Inferior parietal cortex (tissue), 1 donor: ENCODE data around the gene TPPP3.
A peak's percentile ranks its signal among the peaks of the same experiment; 100 is the strongest.

Source experiments
- DNase-seq: peaks from one replicate; pipeline ENCODE4 v3.0.0-alpha.2; 2016; ENCODE audit errors: extremely low spot score

The TPPP3 gene

DNA sequence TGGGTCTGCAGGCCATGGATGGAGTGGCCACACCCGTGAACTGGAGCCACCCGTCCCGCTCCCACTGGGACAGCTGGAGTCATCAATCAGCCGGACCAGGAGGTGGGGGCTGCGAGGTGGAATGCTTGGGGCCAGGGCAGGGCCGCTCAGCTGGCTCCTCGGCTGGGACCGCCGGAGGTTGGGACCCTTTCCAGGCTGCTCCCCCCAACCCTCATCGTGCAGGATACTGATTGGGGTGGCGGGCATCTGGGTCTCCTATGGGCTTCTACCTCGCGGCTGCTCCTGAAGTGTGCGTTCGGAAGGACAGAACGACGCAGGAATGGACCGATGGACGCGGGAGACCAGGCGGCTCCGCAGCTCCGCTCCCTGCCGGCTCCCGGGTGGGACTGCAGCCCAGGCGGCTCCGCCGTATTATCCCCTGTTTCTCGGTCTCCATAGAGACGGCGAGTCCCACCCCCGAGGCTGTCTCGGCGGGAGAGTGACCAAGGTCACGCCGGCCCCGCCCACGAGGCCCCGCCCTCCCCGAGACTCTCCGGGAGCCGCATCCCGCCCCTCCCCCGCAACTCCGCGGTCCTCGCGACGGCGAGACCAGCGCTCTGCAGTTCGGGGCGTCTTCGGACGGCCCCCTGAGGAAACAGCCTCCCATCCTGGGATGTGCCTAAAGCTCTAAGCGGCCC is at the start of gene TPPP3:
TPPP3 (minus strand) TSS at position 388 of the 677 bp plus-strand sequence. CDS start 2,387 bp downstream, outside the sequence.
- DNase-seq: peak; percentile 82

- DNase-seq: no peak
Observed at GRCh38 chr16:67442581-67443255, 49.4 kb upstream of the TPPP3 start.

DNA sequence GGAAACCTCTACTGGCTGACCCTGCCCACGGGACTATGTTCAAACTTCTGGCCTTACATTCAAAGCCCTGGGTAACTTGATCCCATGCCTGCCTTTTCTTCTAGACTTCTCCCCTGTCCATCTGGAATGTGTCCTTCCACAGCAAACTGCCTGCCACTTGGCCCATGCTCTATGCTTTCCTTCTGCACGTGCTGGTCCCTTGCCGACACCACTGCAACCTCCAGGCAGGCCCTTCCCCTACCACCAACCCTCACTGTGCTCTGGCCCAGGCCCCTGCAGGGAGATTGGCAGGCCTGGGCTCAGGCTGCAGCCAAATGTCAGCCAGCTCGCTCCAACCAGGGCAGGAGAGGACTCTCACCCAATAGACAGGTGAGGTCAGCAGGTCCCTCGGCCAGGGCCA is 48.6 kb upstream of the TPPP3 start:
- no peak for DNase-seq

DNA sequence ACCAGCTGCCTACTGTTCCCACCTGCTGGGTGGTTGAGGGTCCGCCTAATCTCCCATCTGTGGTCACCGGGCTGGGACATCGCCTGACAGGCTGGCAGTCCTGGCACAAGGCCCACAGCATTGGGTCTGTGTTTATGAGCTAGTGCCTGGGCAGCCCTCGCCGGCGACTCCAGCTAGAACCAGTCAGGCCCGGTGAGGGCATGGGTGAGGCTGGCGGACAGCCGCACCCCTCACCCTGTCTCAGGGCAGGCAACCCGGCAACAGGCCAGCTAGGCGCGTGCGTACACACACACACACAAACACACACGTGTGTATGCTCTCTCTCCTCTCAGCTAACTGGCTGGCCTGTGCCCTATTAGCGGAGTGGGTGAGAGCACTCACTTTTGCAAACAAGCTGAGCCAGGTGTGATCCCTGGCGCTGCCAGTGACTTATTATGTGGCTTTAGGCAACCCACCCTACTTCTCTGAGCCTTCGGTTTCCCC is 48.0 kb upstream of the TPPP3 start:
- no peak for DNase-seq

- DNase-seq: no peak
Observed at GRCh38 chr16:67438824-67439393, 45.6 kb upstream of the TPPP3 start.

DNA sequence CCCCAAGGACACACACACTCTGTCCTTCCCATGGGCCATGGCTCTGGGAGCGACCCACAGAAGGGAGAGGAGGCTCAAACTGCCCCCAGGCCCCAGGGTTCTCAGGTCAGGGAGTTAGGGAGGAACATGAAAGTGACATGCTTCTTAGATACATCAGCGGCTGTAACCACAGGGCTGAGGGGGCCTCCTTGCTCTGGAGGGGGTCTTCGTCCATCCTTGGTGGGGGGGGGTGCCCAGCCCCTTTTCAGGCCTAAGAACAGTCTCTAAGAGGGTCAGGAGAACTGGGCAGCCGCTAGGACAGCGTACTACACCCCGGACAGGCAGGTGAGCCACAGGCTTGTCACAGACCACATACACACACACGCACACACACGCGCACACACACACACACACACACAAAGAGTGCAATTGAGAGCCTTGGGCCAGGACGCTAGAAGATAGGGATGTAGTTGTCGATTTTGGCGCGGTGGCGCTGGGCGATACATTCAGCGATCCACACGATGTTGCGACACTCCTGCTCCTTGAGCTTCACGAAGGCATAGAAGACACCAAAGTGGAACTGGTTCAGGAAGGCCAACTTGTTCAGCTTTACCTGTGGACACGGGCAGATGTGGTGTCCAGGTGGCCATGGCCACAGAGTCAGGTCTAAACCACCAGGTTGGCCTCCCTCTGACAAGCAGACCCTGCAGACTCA is 44.9 kb upstream of the TPPP3 start:
- DNase-seq: no peak

DNA sequence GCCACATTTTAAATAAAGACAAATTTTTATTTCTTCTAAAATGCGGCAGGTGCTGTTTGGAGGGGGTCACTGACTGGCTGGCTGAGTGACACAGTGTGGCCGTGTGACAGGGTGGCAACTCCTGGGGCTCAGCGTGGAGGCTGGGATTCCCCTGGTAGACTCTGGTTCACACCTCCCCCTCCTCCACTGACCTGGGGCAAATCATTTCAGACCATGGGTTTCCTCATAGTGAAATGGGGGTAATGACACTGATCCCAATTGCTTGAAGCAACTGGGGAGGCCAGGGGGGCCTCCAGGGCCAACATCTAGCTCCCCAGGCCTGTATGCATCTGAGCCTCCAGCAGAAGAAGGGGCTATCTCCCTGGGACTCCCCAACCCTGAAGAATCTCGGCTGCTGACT is 44.2 kb upstream of the TPPP3 start:
- no peak for DNase-seq

- no peak for DNase-seq
Observed at GRCh38 chr16:67436640-67437193, 43.4 kb upstream of the TPPP3 start.

DNA sequence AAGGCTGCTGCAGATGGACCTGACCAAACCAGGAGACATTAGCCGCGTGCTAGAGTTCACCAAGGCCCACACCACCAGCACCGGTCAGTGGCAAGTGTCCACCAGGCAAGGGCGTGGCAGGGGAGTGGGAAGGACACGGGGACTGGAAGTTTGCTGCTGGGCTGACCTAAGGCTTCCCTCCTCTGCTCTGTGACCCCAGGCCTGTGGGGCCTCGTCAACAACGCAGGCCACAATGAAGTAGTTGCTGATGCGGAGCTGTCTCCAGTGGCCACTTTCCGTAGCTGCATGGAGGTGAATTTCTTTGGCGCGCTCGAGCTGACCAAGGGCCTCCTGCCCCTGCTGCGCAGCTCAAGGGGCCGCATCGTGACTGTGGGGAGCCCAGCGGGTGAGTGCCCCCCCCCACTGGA is 42.5 kb upstream of the TPPP3 start:
- no peak for DNase-seq

DNA sequence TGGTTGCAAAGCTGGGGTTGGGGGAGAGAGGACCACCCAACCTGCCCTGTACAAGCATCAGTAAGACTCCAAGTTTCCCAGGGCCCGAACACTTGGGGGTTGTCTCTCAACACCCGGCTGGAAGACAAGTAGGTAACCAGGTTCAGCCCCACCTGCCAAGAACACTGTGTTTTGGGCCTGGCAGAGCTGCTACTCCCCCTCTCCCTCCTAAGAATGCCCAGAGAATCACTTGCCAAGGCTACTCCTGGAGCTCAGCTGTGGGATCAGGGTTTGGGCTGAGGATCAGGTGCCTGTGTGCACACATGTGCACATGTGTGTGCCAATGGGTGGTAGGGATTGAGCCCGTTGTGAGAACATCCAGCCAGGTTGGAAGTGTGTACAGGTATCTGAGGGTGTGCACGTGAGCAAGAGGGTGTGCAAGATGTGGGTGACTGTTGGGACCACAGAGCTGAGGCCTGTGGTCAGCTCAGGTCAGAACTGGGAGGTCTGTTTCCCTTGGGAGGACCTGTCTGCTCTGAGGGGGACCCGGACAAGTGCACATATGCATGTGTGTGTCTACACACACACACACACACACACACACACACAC is 39.9 kb upstream of the TPPP3 start:
- no peak for DNase-seq

GRCh38 chr16:67432506-67432890 is 39.2 kb upstream of the TPPP3 start:
- no peak for DNase-seq

DNA sequence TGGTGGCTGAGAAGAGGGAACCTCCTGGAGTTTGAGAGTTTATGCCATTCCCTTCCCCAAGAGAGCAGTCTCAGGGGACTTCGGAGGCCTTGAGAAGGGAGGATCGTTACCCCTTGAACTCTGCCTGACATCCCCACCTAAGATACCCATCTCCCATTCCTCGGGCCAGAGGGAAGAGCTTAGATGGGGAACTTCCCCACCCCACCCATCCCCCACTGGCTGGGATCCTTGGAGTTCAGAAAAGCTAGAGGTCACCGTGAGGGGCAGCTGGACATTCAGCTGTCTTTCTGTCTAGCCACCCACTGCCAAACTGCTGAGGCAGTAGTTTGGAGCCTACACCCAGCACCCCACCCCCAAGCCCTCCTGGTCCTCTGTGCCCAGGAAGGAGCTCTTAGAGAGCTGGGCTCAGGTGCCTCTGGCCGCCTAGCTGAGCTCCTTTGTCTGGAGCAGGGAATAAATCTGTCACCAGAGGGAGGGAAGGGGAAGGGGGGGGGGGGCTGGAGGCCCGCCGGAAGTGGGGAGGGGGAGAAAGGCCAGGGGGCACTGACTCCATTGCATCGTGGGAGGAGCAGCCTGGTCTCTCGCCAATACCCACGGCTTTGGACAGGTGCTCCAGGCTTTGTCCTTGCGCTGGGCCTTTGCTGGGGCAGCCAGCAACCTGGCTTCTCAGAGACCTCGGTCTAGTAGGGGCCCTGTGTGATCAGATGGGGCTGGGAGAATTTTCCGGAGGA is 38.6 kb upstream of the TPPP3 start:
- DNase-seq: no peak

DNA sequence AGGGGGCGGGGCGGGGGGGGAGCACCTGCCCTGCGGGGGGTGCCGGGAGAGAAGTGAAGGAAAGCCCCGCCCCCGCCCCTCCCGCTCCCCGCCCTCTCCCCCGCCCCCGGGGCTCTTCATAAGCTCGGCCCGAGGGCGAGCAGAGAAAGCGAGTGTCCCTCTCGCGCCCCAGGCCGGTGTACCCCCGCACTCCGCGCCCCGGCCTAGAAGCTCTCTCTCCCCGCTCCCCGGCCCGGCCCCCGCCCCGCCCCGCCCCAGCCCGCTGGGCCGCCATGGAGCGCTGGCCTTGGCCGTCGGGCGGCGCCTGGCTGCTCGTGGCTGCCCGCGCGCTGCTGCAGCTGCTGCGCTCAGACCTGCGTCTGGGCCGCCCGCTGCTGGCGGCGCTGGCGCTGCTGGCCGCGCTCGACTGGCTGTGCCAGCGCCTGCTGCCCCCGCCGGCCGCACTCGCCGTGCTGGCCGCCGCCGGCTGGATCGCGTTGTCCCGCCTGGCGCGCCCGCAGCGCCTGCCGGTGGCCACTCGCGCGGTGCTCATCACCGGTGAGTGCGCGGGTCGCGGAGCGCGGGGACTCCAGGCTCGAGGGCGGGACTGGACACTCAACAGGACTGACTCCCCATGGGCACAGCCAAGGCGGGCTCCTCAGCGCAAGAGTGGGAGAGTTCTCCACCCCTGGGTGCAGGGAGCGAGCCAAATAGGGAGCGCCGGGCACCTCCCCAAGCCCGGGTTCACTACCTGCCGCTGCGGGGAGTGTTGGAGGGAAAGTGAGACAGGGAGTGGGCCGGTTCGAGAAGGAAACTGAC is 37.9 kb upstream of the TPPP3 start, which contains the start of gene HSD11B2:
HSD11B2 (plus strand) TSS at position 145 of the 798 bp plus-strand sequence; CDS start at position 273, 128 bp downstream.
- DNase-seq: no peak

DNA sequence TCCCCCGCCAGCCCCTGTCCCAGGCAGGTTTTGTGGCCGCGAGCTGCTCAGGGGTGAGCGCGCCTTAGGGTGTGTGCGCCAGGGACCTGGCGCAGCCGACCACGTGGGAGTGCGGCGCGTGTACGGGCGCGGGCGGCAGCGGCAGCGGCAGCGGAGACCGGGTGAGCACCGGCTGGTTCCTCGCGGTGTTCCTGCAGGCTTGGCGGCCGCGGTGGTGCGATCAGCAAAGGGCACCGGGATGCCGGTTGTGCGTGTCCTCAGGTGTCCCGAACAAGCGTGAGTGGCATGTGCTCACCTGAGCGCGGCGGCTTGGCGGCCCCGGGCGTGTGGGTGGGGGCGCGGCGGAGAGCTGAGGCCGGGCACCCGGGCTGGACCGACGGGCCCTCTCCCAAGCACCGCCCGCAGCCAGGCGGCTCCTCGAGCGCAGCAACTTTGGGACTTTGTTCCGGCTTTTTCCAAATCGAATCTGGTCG is 37.2 kb upstream of the TPPP3 start:
- no peak for DNase-seq

GRCh38 chr16:67429799-67430503 is 36.7 kb upstream of the TPPP3 start:
- DNase-seq: no peak

DNA sequence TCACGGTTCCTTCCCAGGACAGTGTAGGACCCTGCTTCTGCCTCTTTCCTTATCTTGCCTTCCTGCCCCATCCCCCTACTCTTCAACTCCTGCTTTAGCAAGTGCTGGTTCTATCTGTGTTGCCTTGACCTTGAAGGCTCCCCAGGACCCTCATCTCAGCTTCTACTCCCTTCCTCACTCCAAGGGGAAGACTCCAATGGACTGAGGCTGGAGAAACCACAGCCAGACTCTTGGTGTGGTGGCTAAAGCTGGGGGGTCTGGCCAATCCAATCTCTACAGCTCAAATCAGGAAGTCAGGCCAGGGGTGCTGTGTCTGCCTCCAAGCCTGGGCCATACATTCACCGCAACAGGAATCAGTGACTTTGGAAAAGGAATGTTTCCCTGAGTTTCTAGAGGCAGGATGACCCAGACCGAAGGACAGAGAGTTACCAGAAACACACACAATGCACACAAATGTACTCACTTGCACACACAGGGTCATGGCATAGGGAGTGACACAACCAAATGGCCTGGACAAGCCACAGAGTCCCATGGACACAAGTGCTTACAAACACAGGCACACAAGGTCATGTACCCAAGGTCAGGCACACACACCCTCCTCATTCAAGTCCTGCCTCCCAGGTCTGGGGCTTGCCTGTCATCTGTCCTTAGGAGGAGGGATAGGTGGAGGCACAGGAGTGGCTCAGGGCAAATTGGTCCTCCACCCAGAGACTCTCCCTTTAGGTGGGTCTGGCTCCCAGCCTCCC is 35.9 kb upstream of the TPPP3 start:
- DNase-seq: no peak

DNA sequence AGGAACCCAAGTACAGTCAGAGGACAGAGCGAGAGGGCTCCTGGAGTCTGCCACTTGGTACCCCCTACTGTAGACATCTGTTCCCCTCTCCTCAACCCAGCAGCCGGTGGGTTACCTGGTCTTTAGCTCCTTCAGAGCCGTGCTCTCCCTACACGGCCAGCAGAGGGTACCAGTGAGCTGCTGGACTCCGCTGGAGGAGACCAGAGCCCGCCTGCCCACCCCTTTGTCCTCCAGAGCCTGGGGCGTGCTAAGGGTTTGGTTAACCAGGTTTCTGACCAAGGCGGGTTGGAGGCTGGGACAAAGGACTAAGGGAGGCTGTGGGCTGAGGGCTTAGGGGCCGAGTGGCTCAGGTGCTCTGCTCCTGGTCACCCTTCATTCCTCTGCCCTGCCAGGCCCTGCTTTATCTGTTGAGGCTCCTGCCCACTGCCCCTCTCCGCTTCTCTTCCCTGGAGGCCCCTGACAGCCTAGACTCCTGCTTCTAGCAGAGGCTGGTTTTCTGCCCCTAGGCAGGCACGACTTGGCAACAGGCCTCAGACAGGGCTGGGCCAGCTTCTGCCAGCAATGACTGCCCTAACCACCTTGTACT is 34.9 kb upstream of the TPPP3 start:
- DNase-seq: peak; percentile 47

DNA sequence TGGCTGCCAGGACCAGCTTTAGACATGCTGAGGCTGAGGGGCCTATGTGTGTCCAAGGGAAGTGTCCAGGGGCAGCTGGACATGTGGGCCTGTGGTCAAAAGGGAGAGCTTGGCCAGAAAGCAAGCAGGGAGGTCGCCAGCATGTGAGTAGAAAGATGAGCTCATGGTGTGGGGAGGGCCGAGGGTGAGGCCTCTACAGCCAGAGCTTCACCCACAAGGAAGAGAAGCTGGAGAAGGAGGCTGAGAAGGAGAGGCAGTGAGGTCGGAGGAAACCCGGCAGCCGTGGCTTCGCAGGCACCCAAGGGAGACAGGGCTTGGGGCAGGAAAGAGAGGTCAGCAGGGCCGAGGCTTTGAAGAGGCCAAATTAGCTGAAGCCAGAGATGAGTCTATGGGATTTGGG is 33.7 kb upstream of the TPPP3 start:
- no peak for DNase-seq
